Stimulated activated CD4-positive, alpha-beta T cell treated with anti-CD3 and anti-CD28 coated beads, Interleukin-1b, Interleukin-23, amount 100 ng/mL, for 1 hour (primary cell): ENCODE data around the gene TUBGCP2.
"Not testable (repeated sequence)": the region's sequence is repeated elsewhere in the genome, so short reads cannot be mapped to it uniquely, and the experiment has no call there.

Source experiments
- DNase-seq, 2 donors: peaks; one replicate each; pipeline ENCODE4 v3.0.0-alpha.2; 2020; ENCODE audit warnings: low read depth in 2 of 2

The TUBGCP2 gene

GRCh38 chr10:133247681-133248333, 60.9 kb downstream of the TUBGCP2 start:
- DNase-seq: no peak

- DNase-seq: no peak
Measured at GRCh38 chr10:133246236-133246626, 62.4 kb downstream of the TUBGCP2 start.

GRCh38 chr10:133245439-133246235, 63.0 kb downstream of the TUBGCP2 start:
- DNase-seq: no peak

GRCh38 chr10:133243593-133243992, 65.1 kb downstream of the TUBGCP2 start:
- DNase-seq: no peak

GRCh38 chr10:133242611-133243356, 65.9 kb downstream of the TUBGCP2 start:
- no peak for DNase-seq

- DNase-seq: no peak
Measured at GRCh38 chr10:133241501-133242205, 67.0 kb downstream of the TUBGCP2 start.

GRCh38 chr10:133239990-133240389, 68.7 kb downstream of the TUBGCP2 start:
- DNase-seq: no peak

- DNase-seq: no peak
Measured at GRCh38 chr10:133238466-133238804, 70.2 kb downstream of the TUBGCP2 start.

GRCh38 chr10:133237588-133238465, 70.8 kb downstream of the TUBGCP2 start, which contains the start of gene VENTX:
VENTX (plus strand) TSS chr10:133237855; CDS start chr10:133237915, 60 bp downstream.
- DNase-seq: no peak

- DNase-seq: no peak
Measured at GRCh38 chr10:133237241-133237587, 71.5 kb downstream of the TUBGCP2 start.

GRCh38 chr10:133236401-133237240, 72.1 kb downstream of the TUBGCP2 start:
- DNase-seq: no peak

- DNase-seq: no peak
Measured at GRCh38 chr10:133235932-133236331, 72.7 kb downstream of the TUBGCP2 start.

- no peak for DNase-seq
Measured at GRCh38 chr10:133235265-133235855, 73.3 kb downstream of the TUBGCP2 start.

- not testable (repeated sequence) for DNase-seq
Measured at GRCh38 chr10:133234796-133235195, 73.9 kb downstream of the TUBGCP2 start.

GRCh38 chr10:133231946-133232574, 76.6 kb downstream of the TUBGCP2 start:
- DNase-seq: no peak

GRCh38 chr10:133231244-133231945, 77.3 kb downstream of the TUBGCP2 start:
- no peak for DNase-seq

- no peak for DNase-seq
Measured at GRCh38 chr10:133230387-133231195, 78.1 kb downstream of the TUBGCP2 start.

GRCh38 chr10:133230044-133230361, 78.7 kb downstream of the TUBGCP2 start, which contains the start of gene UTF1:
UTF1 (plus strand) TSS chr10:133230217; CDS start chr10:133230289, 72 bp downstream.
- DNase-seq: no peak
